HG02610 (cell line): ENCODE results near the gene SFMBT2.
"Not testable (repeated sequence)": the region's sequence is repeated elsewhere in the genome, so short reads cannot be mapped to it uniquely, and the experiment has no call there.

ENCODE experiments used
- ATAC-seq: cut with Tn5 transposase; IDR thresholded peaks from one replicate; pipeline ENCODE4 v1.9.1; 2021; ENCODE audit warnings: mild to moderate bottlenecking, moderate library complexity; ENCODE audit not compliant: unreplicated experiment

Gene SFMBT2

GRCh38 chr10:7193369-7193768 lies 217.5 kb downstream of the SFMBT2 start:
- peak; percentile 66 for ATAC-seq

GRCh38 chr10:7192831-7193361 lies 217.9 kb downstream of the SFMBT2 start:
- peak; percentile 65 for ATAC-seq

DNA sequence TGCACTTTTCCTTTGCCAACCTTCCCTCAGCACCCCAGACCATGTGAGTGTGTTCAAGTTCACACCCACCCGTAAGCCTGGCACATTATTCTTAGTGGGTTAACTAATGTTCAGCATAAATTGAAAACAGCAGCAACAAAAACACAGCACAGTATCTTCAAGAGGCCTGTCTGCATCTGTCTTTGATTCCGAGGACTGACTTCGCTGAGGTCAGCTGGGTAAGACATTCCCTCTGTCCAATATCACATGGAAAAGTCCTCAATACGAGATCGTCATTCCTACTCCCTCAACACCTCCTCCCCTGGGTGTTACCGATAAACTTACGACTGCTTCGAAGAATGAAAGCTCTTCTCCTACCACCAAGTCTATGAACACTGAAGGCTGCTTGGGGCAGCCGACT lies 218.8 kb downstream of the SFMBT2 start:
- no peak for ATAC-seq

- ATAC-seq, result not testable (repeated sequence)
Measured at GRCh38 chr10:7190772-7191171, 220.1 kb downstream of the SFMBT2 start.

- no peak for ATAC-seq
Measured at GRCh38 chr10:7189909-7190308, 220.9 kb downstream of the SFMBT2 start.

DNA sequence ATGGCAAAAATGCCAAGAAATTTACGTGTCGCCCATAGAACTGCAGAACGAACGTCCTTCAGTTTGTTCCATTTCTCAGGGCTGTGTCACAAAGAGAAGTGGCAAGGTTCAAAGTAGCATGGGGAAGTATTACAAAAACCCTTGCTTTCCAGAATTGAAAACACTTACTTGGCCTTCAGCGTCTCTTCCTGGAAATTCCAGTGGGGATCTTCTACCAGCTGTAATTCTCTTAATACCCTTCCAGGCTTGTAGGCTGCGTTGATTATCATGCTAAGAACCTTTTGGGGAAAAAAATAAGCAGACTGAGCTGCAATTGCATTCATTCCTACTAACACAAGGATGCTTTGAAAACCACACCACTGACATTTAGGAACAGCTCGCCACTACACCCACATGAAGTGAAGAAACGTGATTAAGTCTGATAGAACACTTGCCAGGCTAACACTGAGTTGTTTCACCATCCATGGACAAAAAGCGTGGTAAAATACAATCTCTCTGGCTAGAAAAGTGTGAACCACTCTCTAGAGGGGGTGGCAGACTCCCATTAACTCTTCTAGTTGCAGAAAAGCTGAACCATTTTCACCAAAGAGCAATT lies 222.3 kb downstream of the SFMBT2 start:
- ATAC-seq, result no peak

DNA sequence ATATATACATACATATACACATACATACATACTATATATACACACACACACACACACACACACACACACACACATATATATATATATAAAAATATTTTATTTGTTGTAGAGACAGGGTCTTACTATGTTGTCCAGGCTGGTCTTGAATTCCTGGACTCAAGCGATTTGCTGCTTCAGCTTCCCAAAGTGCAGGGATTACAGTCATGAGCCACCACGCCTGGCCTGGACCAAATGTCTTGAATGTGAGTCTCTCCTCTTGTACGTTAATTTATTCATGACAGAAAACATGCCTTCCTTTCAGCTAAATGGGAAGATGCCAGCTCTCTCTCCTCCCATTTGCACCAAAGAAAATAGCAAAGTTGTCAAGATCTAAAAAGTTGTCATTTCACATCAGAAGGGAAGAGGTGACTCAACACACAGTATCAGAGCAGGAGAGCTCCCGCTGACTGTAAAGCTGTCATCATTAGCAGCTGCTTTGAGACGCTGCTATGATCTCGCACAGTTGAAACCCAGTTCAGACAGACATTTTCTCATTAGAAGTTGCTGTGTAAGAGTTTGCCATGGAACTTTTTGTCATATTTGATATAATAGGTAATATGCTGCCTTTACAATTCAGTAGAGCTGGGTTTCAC lies 224.3 kb downstream of the SFMBT2 start:
- ATAC-seq, result no peak

GRCh38 chr10:7185367-7185690 lies 225.5 kb downstream of the SFMBT2 start:
- ATAC-seq, result peak; percentile 51

- ATAC-seq, result peak; percentile 82
Measured at GRCh38 chr10:7184660-7185366, 226.0 kb downstream of the SFMBT2 start.

- not testable (repeated sequence) for ATAC-seq
Measured at GRCh38 chr10:7184116-7184515, 226.7 kb downstream of the SFMBT2 start.

DNA sequence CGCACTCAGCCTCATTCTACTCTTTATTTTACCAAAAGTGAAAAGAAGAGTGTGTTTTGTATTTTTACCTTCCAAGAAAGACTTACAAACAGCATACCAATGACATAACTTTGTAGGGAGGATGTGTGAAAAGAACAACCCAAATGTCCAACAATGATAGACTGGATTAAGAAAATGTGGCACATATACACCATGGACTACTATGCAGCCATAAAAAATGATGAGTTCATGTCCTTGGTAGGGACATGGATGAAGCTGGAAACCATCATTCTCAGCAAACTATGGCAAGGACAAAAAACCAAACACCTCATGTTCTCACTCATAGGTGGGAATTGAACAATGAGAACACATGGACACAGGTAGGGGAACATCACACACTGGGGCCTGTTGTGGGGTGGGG lies 228.5 kb downstream of the SFMBT2 start:
- ATAC-seq, result not testable (repeated sequence)

- no peak for ATAC-seq
Measured at GRCh38 chr10:7181420-7181819, 229.4 kb downstream of the SFMBT2 start.

DNA sequence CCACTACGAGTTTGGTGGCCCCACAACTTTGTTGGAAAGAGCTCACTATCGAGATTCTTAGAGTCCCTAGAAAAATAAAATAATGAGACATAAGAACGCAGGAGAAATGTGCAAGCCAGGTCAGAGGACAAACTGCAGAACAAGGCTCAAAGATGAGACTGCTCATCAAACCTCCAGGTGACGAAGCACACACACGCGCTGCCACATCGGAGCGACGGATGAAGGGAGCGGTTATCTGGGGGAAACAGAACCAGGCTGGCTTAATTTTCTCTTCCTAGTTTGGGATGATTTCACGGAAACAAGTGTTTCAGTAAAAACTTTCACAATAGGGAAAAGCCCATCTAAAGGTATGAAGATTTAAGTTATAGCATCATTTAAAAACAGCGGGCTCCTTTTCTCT lies 231.3 kb downstream of the SFMBT2 start:
- ATAC-seq, result no peak

GRCh38 chr10:7173948-7174347 lies 236.9 kb downstream of the SFMBT2 start:
- ATAC-seq, result no peak

- no peak for ATAC-seq
Measured at GRCh38 chr10:7171825-7172224, 239.0 kb downstream of the SFMBT2 start.

DNA sequence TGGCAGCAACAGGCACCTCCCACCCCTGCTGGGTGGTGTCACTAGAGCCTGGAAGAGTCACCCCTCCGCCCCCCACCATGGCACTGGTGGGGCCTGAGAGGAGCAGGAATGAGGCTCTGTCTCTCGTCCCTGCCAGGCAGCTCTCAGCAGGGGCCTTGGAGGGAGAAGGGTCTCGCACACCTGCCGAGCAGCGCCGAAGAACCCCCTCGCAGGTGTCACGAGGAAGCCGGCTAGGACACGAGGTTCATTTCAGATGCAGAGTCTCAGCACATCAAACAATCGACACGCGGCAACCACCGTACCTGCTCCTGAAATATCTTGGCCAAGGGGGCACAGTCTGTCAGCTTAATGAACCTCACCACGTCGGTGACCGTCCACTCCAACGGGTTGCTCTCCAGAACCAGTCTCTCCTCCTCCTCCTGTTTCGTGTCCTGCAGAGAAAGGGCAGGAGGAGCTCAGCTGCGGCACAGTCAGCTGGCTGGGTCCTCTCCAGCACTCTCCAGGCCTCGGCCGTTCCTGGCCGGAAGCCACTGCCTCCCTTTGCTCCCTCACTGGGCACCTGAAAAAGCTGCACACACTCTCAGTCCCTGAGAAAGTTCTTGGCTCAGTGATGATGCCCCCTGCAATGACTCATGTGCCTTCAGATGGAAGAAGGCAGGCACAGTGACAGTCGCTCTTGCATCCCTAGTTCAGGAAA lies 240.1 kb downstream of the SFMBT2 start:
- no peak for ATAC-seq

- ATAC-seq, result no peak
Measured at GRCh38 chr10:7168414-7168813, 242.4 kb downstream of the SFMBT2 start.

DNA sequence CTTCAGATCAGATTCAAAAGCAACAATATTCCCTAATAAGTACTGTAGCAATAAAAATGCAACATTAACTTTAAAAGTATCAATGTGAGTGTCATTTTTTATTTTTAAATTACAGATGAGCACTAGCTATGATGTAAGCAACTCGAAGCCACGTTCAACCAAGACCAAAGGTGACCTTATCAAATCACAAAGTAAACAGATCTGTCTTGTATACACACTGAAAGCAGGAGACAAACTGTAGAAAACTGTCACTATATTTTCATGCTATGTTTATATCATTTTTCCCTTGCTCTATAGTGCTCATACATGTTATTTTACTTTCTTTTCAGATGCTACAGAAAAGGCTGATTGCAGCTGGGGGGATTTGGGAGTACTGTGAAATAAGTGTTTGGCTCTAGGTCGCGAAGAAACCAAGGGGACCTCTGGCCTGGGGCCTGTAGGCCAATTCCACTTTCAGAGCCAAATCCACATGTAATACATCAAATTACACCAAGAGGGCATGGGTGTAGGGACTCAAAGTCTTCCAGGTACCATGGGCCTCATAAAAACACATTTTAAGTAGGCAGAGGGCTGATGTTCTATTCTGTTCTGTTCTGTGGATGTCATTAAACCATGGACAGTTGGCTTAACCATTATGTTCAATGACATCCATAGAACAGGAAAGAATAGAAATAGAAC lies 245.2 kb downstream of the SFMBT2 start:
- no peak for ATAC-seq

DNA sequence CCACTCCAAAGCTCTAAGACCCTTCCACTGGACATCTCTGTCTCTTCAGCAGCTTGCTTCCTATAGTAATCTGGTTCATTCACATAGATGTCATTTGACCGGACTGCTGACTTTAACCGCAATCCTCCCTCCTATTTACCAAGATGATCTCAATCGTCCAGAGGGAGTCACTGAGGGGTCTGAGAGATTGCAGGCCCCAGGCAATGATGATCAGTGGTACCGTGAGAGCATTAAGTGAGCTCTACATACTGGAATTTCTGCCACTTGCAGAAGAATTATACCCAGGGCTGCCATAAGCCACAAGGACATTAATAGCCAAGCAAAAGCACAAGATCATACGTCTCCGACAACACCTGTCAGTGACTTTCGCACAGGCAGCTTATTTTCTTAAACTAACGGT lies 245.9 kb downstream of the SFMBT2 start:
- ATAC-seq, result no peak

DNA sequence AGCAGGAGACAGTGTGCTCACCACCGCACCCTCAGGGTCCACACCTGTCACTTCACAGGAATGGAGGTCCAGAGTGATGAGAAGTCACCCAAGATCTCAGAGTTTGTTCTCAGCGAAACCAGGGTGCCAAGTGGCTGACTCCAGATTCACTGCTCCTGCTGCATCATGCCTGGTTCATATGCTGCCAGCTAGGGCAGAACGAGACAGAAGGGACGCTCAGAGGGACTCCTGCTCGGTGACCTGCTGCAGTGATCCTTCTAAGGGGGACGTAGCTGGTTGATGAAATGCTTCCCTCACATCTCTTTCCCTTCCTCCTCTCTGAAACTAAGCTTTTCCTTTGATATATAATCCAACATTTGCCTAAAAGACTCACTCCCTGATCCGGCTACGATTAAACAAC lies 248.5 kb downstream of the SFMBT2 start:
- no peak for ATAC-seq
